ENCODE data around the gene MYCBPAP. TPM values are rescaled to one million over a fixed set of nuclear protein-coding genes. Genes with fewer than 3 reads are reported as not detected.

Gene MYCBPAP, protein sequence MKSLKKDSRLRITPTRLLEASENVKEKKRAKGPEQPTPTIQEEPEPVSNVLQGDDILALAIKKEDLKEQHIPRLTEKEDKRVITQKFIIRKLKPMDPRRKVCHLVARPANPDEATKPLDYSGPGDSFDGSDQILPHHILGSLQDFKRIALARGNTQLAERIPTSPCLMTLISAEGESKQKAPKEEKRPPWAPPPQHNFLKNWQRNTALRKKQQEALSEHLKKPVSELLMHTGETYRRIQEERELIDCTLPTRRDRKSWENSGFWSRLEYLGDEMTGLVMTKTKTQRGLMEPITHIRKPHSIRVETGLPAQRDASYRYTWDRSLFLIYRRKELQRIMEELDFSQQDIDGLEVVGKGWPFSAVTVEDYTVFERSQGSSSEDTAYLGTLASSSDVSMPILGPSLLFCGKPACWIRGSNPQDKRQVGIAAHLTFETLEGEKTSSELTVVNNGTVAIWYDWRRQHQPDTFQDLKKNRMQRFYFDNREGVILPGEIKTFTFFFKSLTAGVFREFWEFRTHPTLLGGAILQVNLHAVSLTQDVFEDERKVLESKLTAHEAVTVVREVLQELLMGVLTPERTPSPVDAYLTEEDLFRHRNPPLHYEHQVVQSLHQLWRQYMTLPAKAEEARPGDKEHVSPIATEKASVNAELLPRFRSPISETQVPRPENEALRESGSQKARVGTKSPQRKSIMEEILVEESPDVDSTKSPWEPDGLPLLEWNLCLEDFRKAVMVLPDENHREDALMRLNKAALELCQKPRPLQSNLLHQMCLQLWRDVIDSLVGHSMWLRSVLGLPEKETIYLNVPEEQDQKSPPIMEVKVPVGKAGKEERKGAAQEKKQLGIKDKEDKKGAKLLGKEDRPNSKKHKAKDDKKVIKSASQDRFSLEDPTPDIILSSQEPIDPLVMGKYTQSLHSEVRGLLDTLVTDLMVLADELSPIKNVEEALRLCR
- 0.11 and 2.0 TPM in 2 replicates for total RNA-seq

GRCh38 chr17:50507871-50508572 is at the start of gene MYCBPAP:
MYCBPAP (plus strand) TSS chr17:50508439; CDS start chr17:50508675, 236 bp downstream.

DNA sequence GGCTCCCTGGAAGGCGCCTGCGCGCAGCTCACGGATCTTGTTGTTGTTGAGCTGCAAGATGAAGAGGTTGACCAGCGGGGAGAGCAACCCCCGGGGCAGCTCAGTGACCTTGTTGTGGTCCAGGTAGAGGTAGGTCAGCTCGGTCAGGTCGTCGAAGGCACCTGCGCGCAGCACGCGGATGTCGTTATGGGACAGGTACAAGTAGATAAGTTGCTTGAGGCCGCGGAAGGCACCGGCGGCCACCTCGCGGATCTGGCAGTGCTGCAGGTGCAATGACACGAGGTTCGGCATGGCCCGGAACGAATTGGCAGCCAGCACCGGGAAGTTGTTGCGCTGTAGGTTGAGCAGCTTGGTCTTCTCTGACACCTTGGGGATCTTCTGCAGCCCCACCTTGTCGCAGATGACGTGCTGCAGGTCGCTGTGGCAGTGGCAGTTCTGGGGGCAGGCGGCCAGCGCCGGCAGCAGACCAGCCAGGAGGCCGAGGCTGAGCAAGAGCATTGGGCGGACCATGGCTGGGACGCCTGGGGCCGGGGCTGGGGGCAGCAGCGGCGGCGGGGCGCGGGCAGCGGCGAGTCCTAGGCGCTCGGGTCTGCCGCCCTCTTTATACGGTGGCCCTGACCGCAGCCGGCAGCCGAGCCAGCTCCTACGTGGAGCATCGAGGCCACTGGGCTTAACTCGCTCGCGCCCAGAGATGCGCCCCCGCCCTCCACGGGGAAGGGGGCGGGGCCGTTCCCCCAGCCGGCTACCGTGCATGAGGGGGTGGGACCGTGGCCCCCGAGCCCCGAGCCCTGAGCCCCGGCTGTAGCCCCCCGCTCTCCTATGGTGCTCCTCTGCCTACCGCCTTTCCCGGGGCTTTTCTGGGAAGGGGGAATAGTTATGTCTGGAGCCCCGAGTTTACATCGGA is 39.7 kb upstream of the MYCBPAP start, which contains the start of gene CHAD:
TSS of gene CHAD (minus strand) at position 577 of the 904 bp plus-strand sequence. CDS start at position 510, 67 bp downstream.

DNA sequence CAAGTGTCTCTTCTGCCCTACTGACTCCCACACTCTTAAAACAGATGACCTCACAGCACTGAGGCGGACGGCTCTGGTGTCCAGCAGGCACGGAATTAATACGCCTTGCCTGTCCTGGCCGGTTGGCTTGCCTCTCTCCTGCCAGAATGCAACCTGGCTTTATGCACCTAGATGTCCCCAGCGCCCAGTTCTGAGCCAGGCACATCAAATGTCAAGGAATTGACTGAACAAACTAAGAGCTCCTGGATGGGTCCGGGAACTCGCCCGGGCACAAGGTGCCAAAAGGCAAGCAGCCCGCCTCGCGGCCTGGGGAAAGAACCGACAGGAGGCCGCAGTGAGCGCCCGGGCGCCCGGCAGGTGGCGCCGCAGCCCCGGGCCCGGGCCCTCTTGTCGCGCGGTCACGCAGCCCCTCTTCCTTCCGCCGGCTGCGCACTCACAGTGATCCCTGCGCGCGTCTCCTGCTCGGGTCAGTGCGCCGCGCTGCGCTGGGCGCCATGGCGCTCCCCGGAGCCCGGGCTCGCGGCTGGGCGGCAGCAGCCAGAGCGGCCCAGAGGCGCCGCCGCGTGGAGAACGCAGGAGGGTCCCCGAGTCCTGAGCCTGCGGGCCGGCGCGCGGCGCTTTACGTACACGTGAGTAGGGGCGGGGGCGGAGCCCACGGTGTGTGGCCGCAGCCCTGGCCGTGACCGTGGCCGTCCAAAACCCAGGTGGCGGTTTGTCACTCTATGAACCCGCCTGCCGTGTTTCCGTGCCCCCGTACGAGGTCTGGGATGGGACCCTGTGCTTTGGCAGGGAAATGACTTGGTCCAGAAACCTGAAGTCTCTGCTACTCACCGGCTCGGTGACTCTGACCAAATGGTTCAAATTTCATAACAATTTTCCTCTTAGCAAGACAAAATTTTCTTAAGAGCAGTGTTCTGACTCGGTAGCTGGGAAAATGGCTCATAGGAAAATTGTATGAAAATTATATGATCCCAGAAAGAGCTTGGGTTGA is 29.6 kb upstream of the MYCBPAP start, which contains the start of gene RSAD1:
TSS of gene RSAD1 (plus strand) at position 470 of the 991 bp plus-strand sequence. CDS start at position 495, 25 bp downstream.

DNA sequence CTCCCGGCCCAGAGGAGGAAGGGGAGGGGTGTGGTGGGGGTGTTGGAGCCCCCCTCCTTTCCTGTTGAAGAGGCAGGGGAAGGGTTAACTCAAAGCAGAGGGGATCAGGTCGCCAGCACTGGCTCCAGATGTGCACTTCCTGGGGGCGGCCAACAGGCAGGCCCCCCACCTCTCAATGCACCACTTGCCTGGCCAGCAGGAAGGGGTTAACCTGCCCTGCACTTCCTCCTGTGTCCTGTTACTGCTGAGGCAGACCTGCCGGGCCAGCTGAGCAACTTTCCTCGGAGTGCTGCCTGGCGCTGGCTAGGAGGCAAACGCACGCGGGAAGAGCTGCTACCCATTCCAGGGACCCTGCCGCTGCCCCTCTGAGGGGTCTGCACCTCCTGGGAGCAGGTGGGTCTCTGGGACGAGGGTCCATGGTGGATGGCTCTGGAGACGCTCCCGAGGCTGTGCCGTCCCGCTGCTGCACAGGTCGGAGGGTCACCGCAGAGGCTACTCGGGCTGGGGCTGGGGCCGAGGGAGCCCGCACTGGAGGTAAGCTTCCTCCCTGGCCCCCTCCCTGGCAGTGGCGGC is 24.3 kb downstream of the MYCBPAP start, which contains the start of gene EPN3:
TSS of gene EPN3 (plus strand) at position 284 of the 573 bp plus-strand sequence. CDS start 3,822 bp downstream, outside the sequence.

DNA sequence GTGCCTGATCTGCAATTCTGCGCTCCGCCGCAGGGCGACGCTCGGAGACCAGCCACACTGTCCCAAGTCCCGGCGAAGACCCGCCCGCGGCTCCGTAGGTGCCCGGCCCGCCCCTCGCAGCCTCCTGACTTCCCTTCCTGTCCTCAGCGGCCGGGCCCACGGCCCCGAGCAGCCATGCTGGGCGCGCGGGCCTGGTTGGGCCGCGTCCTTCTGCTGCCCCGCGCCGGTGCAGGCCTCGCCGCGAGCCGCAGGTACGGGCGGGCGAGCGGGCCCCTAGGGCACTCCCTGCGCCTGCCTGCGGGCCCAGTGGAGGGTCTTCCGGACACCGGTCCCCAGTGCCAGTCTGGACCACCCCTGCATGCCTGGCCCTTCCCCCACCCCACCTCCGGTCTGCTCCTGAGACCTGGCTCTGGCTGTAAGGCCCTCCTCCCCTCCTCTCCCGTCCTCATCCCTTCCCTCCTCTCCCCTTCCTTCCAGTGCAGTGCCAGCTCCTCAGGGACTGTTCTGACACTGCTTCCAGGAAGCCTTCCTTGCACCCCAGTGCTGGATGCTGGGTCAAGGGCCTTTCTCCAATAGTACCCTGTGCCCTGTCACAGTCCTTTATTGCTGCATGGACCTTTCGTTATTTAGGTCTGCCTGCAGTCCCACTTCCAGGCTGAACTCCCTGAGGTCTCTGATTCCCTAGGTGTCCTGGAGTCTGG is 38.9 kb downstream of the MYCBPAP start, which contains the start of gene SPATA20:
TSS of gene SPATA20 (plus strand) at position 140 of the 701 bp plus-strand sequence. CDS start at position 175, 35 bp downstream.

DNA sequence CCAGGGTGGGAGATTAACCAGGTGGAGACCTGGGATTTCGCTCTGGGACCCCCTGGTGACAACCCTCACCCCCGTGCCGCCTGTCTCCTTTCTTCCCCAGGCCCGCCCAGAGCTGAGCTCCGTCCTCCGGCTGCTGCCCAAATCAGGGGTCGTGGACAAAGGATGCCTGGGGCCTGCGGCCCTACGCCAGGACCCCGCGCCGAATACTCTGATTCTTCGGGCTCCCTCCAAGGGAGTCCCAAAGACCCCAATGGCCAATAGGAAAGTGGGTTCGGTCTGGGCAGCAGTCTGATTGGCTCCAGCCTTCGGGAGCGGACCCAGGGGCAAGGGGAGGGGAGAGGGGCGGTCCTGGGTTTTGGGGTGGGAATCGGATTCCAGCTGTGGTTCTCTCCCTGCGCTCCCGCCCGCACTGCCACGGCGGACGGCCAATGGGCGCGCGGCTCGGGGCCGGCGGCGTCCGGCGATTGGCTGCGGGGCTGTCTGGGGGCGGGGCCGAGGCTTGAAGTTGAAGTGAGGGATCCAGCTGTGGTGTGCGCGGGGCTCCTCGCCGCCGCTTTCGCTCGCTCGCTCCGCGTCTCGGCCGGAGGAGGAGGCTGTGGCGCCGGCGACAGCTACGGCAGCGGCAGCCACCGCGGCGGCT is 52.1 kb downstream of the MYCBPAP start, which contains the start of gene CACNA1G:
TSS of gene CACNA1G (plus strand) at position 531 of the 640 bp plus-strand sequence. CDS start 745 bp downstream, outside the sequence.

Other genes with a start within 250 kb of the MYCBPAP start
- 0.39 and 1.2 TPM in 2 replicates for gene TMEM92, start 234.0 kb upstream of the MYCBPAP start, total RNA-seq
- gene XYLT2, start 162.3 kb upstream of the MYCBPAP start, total RNA-seq: 48.3 and 56.2 TPM in 2 replicates
- gene MRPL27, start 135.3 kb upstream of the MYCBPAP start, total RNA-seq: 38.1 and 50.1 TPM in 2 replicates
- gene EME1, start 135.2 kb upstream of the MYCBPAP start, total RNA-seq: 1.2 and 2.4 TPM in 2 replicates
- gene LRRC59, start 110.9 kb upstream of the MYCBPAP start, total RNA-seq: 80.9 and 216 TPM in 2 replicates
- 134 and 168 TPM in 2 replicates for gene ACSF2, start 82.2 kb upstream of the MYCBPAP start, total RNA-seq
- gene CHAD, start 39.6 kb upstream of the MYCBPAP start, total RNA-seq: not detected in 2 replicates
- 18.8 and 23.9 TPM in 2 replicates for gene RSAD1, start 29.6 kb upstream of the MYCBPAP start, total RNA-seq
- 40.0 and 57.5 TPM in 2 replicates for gene EPN3, start 24.3 kb downstream of the MYCBPAP start, total RNA-seq
- gene SPATA20, start 38.7 kb downstream of the MYCBPAP start, total RNA-seq: 59.0 and 78.1 TPM in 2 replicates
- gene CACNA1G, start 52.3 kb downstream of the MYCBPAP start, total RNA-seq: under 0.01 TPM in 1 of 2 replicates, not detected in the other
- gene ABCC3, start 126.4 kb downstream of the MYCBPAP start, total RNA-seq: 0.39 and 0.43 TPM in 2 replicates
- 18.8 and 23.0 TPM in 2 replicates for gene ANKRD40, start 199.5 kb downstream of the MYCBPAP start, total RNA-seq
- gene LUC7L3, start 211.2 kb downstream of the MYCBPAP start, total RNA-seq: 36.5 and 37.1 TPM in 2 replicates